ENCODE measurements around the gene HP. TPM values are rescaled to one million over a fixed set of nuclear protein-coding genes. Genes with fewer than 3 reads are reported as not detected.

The HP gene
- total RNA-seq, 1 experiment from 2014 or later, result not detected

GRCh38 chr16:72012607-72013006 lies 41.7 kb upstream of the HP start:
- TF ChIP-seq EZH2 (IDR thresholded peaks at IDR 0.05; ENCODE audit: low read depth) (no peak), CTCF (conservative IDR thresholded peaks at IDR 0.05) (no peak)
- Histone ChIP-seq H3K4me2 (no peak overlapping the region), H2AFZ (no peak overlapping the region), H4K20me1 (ENCODE audit: insufficient read depth) (no peaks in the 10 kb centered on the region), H3K9me3 (ENCODE audit: insufficient read depth, low read depth) (no peaks in the 10 kb centered on the region), H3K36me3 (ENCODE audit: low read depth) (no peaks in the 10 kb centered on the region), H3K4me3 (no peak overlapping the region), H3K27me3 (ENCODE audit: insufficient read depth, low read depth) (no peaks in the 10 kb centered on the region), H3K27ac (0 out of 2 replicates have a peak overlapping the region, but pooled peaks have one; percentile 20), H3K9me2 (ENCODE audit: insufficient read depth) (no peaks in the 10 kb centered on the region), H3K4me1 (replicated peaks; ENCODE audit: insufficient read depth) (peaks cover 13% of the 10 kb centered on the region; the same call in 1 of the 2 replicates), H3K79me2 (ENCODE audit: low read depth) (peaks cover 5% of the 10 kb centered on the region; the same call in 1 of the 2 replicates), H3F3A (ENCODE audit: insufficient read depth, low read depth) (peaks cover 6% of the 10 kb centered on the region; the same call in 1 of the 2 replicates)
- CTCF ChIA-PET, result no interaction called here
- no peak for DNase-seq
- POLR2A ChIA-PET (ENCODE audit: unreplicated experiment), result no interaction called here
- no TSS peak for BruUV-seq (replicated peaks)
- intact Hi-C loops (cut with micrococcal nuclease; ENCODE audit: unreplicated experiment), result no loop called here

- Histone ChIP-seq H3K27me3 (ENCODE audit: insufficient read depth, low read depth) (no peaks in the 10 kb centered on the region), H2AFZ (no peak overlapping the region), H3K36me3 (ENCODE audit: low read depth) (no peaks in the 10 kb centered on the region), H4K20me1 (ENCODE audit: insufficient read depth) (no peaks in the 10 kb centered on the region), H3K9me3 (ENCODE audit: insufficient read depth, low read depth) (no peaks in the 10 kb centered on the region), H3K79me2 (ENCODE audit: low read depth) (peaks cover 5% of the 10 kb centered on the region; the same call in 1 of the 2 replicates), H3K4me1 (replicated peaks; ENCODE audit: insufficient read depth) (peaks cover 7% of the 10 kb centered on the region; the same call in 1 of the 2 replicates), H3K9me2 (ENCODE audit: insufficient read depth) (no peaks in the 10 kb centered on the region), H3K27ac (0 out of 2 replicates have a peak overlapping the region, but pooled peaks have one; percentile 20), H3K4me3 (no peak overlapping the region), H3F3A (ENCODE audit: insufficient read depth, low read depth) (peaks cover 6% of the 10 kb centered on the region; the same call in 1 of the 2 replicates), H3K4me2 (no peak overlapping the region)
- CTCF ChIA-PET, result no interaction called here
- DNase-seq, result peak; percentile 9 to 68
- TF ChIP-seq EZH2 (IDR thresholded peaks at IDR 0.05; ENCODE audit: low read depth) (no peak), CTCF (conservative IDR thresholded peaks at IDR 0.05) (no peak)
- POLR2A ChIA-PET (ENCODE audit: unreplicated experiment), result no interaction called here
- intact Hi-C loops (cut with micrococcal nuclease; ENCODE audit: unreplicated experiment), result no loop called here
- BruUV-seq (replicated peaks), result no TSS peak
These were observed 40.9 kb upstream of the HP start for GRCh38 chr16:72013389-72013788.

DNA sequence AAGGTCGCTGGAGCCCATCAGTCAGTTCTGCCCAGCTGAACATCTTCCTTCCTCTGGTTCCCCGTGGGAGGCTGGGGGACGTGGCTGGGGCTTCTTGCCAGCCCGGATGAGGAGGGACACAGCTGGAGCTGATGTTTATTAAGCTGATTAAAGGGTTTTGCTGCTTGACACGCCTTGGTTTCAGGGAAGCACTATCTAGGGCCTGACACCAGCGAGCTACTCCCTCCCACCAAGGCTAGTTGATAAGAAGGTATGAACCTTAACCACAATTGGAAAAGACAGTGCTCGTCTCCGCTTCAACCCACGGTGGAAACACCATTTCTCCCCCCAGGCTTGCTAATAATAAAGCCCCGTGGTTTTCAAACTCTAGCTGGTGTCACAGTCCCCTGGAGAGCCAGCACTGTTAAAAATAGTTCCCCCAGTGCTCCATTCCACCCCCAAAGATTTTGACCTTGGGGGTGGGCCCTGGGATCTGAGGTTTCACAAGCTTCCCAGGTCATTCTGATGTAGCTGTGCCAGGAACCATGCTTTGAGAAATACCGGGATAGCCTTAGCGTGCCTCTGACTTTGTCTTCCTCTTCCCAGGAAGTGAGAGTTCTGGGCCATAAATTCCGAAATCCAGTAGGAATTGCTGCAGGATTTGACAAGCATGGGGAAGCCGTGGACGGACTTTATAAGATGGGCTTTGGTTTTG lies 40.3 kb upstream of the HP start:
- no peak overlapping the region for H3K4me2 ChIP-seq
- no peak overlapping the region for H2AFZ ChIP-seq
- H3K27me3 ChIP-seq (ENCODE audit: insufficient read depth, low read depth), result no peaks in the 10 kb centered on the region
- peaks cover 7% of the 10 kb centered on the region; the same call in 1 of the 2 replicates for H3K4me1 ChIP-seq (replicated peaks; ENCODE audit: insufficient read depth)
- no peaks in the 10 kb centered on the region for H3K36me3 ChIP-seq (ENCODE audit: low read depth)
- H3F3A ChIP-seq (ENCODE audit: insufficient read depth, low read depth), result peaks cover 6% of the 10 kb centered on the region; the same call in 1 of the 2 replicates
- no peaks in the 10 kb centered on the region for H4K20me1 ChIP-seq (ENCODE audit: insufficient read depth)
- intact Hi-C loops (cut with micrococcal nuclease; ENCODE audit: unreplicated experiment), result no loop called here
- peaks cover 5% of the 10 kb centered on the region; the same call in 1 of the 2 replicates for H3K79me2 ChIP-seq (ENCODE audit: low read depth)
- ChIA-PET POLR2A (ENCODE audit: unreplicated experiment) (no interaction called here), CTCF (no interaction called here)
- no peak overlapping the region for H3K27ac ChIP-seq
- no TSS peak for BruUV-seq (replicated peaks)
- H3K9me2 ChIP-seq (ENCODE audit: insufficient read depth), result no peaks in the 10 kb centered on the region
- H3K9me3 ChIP-seq (ENCODE audit: insufficient read depth, low read depth), result no peaks in the 10 kb centered on the region
- TF ChIP-seq EZH2 (IDR thresholded peaks at IDR 0.05; ENCODE audit: low read depth) (no peak), CTCF (conservative IDR thresholded peaks at IDR 0.05) (no peak)
- DNase-seq, result no peak
- H3K4me3 ChIP-seq, result no peak overlapping the region

All from PC-9 (cell line).